Heart left ventricle (tissue), 13 donors: ENCODE data around the gene GGCX.

Experiments used
- CTCF ChIP-seq, 12 donors: fragments of 200-600 bp; sonication (generic) in 4 of 12; IDR thresholded peaks; one replicate each; pipeline versions ENCODE4 v1.5.0 to v1.8.0; 2018 to 2022; ENCODE audit warnings: antibody characterized with exemption in 12 of 12, mild to moderate bottlenecking in 5 of 12
- POLR2A ChIP-seq, 2 donors: fragments of 450-650 bp; IDR thresholded peaks; one replicate each; pipeline ENCODE4 v1.6.1; 2017; ENCODE audit warnings: antibody characterized with exemption in 2 of 2, mild to moderate bottlenecking in 2 of 2, moderate library complexity in 2 of 2
- donor health status: ischemic (EF 13 %, LVEDD 7.1; RV severe dilation, severe dysfunction).
- donor health status: DM: no; HTN: yes; CAD: no.
- donor health status: DM: no; HTN: no; CAD: no.
- donor health status: ischemic (EF 25% LVEDD 6.9; RV normal size, moderate dysfunction).
- donor health status: ischemic (EF 25% LVEDD 5.7; RV mildly dilated, moderate dysfunction).
- donor health status: ischemic (EF 35%, LVEDD 5.7; RV mildly dilated, moderate dysfunction).
- donor health status: nonischemic (EF 11% LVEDD 7.7; RV severe dilation, severe dysfunction).
- donor health status: DM: yes; HTN: yes; CAD: no.
- donor health status: PGD.
- donor health status: ischemic (EF 29% LVEDD 5.4; RV normal size, mild dysfunction).
- donor health status: nonischemic (EF 23%, LVEDD 6.1; RV moderate dilation, normal function).

GRCh38 chr2:85496436-85496835, 64.9 kb downstream of the GGCX start:
- TF ChIP-seq POLR2A (IDR thresholded peaks at IDR 0.05) (no peak), CTCF (IDR thresholded peaks at IDR 0.05) (no peak)
